Measurements from ENCODE around the gene KIAA1586. TPM values are rescaled to one million over a fixed set of nuclear protein-coding genes. Genes with fewer than 3 reads are reported as not detected.
"Not testable (repeated sequence)": the region's sequence is repeated elsewhere in the genome, so short reads cannot be mapped to it uniquely, and the experiment has no call there.

Gene KIAA1586
- total RNA-seq (2014; rRNA removed; shearing (Covaris generic); ENCODE audit: low replicate concordance), result 3.4 and 12.9 TPM in 2 replicates

GRCh38 chr6:57046332-57047256 is at the start of gene KIAA1586:
KIAA1586 (plus strand) TSS chr6:57046693; CDS start chr6:57046756, 63 bp downstream.
- peak; percentile 89 for DNase-seq
- H3K9me3 ChIP-seq, H3K27me3 ChIP-seq: not testable (repeated sequence)
- H3K4me3 ChIP-seq, result peak within 1 kb of the TSS; percentile 64
- peaks cover 20% of the 10 kb centered on the region for H3K36me3 ChIP-seq

- Histone ChIP-seq H3K27me3 (no peaks in the 10 kb centered on the region), H3K36me3 (no peaks in the 10 kb centered on the region)
Measured at GRCh38 chr6:56999049-56999448, 47.4 kb upstream of the KIAA1586 start.

GRCh38 chr6:56999748-57000147 is 46.7 kb upstream of the KIAA1586 start:
- H3K4me3 ChIP-seq, DNase-seq, H3K9me3 ChIP-seq, H3K36me3 ChIP-seq, H3K27me3 ChIP-seq: not testable (repeated sequence)

More at GRCh38 chr6:56999049-56999448, 47.4 kb upstream of the KIAA1586 start:
- H3K9me3 ChIP-seq, result no peaks in the 10 kb centered on the region
- no peak for DNase-seq
- H3K4me3 ChIP-seq, result no peak overlapping the region

- H3K27me3 ChIP-seq, result no peaks in the 10 kb centered on the region
- H3K36me3 ChIP-seq, result no peaks in the 10 kb centered on the region
Measured at GRCh38 chr6:57002197-57002596, 44.3 kb upstream of the KIAA1586 start.

GRCh38 chr6:57004292-57004691 is 42.2 kb upstream of the KIAA1586 start:
- H3K4me3 ChIP-seq, result no peak overlapping the region
- no peak for DNase-seq
- no peaks in the 10 kb centered on the region for H3K27me3 ChIP-seq
- no peaks in the 10 kb centered on the region for H3K9me3 ChIP-seq
- no peaks in the 10 kb centered on the region for H3K36me3 ChIP-seq

More at GRCh38 chr6:57002197-57002596, 44.3 kb upstream of the KIAA1586 start:
- Histone ChIP-seq H3K4me3 (no peak overlapping the region), H3K9me3 (no peaks in the 10 kb centered on the region)
- no peak for DNase-seq

GRCh38 chr6:57006101-57006500 is 40.4 kb upstream of the KIAA1586 start:
- H3K4me3 ChIP-seq, result no peak overlapping the region

GRCh38 chr6:57008069-57008468 is 38.4 kb upstream of the KIAA1586 start:
- H3K27me3 ChIP-seq, DNase-seq, H3K36me3 ChIP-seq, H3K4me3 ChIP-seq, H3K9me3 ChIP-seq: not testable (repeated sequence)

More at GRCh38 chr6:57006101-57006500, 40.4 kb upstream of the KIAA1586 start:
- H3K9me3 ChIP-seq, result no peaks in the 10 kb centered on the region
- no peak for DNase-seq
- no peaks in the 10 kb centered on the region for H3K27me3 ChIP-seq
- no peaks in the 10 kb centered on the region for H3K36me3 ChIP-seq

GRCh38 chr6:57013521-57013926 is 33.0 kb upstream of the KIAA1586 start:
- H3K4me3 ChIP-seq, result no peak overlapping the region
- peak; percentile 78 for DNase-seq
- H3K9me3 ChIP-seq, result no peaks in the 10 kb centered on the region
- H3K27me3 ChIP-seq, result no peaks in the 10 kb centered on the region
- H3K36me3 ChIP-seq, result no peaks in the 10 kb centered on the region

- no peaks in the 10 kb centered on the region for H3K9me3 ChIP-seq
- no peak overlapping the region for H3K4me3 ChIP-seq
- no peaks in the 10 kb centered on the region for H3K36me3 ChIP-seq
- no peaks in the 10 kb centered on the region for H3K27me3 ChIP-seq
- DNase-seq, result no peak
Measured at GRCh38 chr6:57017069-57017468, 29.4 kb upstream of the KIAA1586 start.

- no peaks in the 10 kb centered on the region for H3K27me3 ChIP-seq
- DNase-seq, result no peak
- no peaks in the 10 kb centered on the region for H3K36me3 ChIP-seq
- H3K4me3 ChIP-seq, result no peak overlapping the region
- H3K9me3 ChIP-seq, result no peaks in the 10 kb centered on the region
Measured at GRCh38 chr6:57017841-57018240, 28.7 kb upstream of the KIAA1586 start.

- DNase-seq, result no peak
- H3K9me3 ChIP-seq, result peaks cover 3% of the 10 kb centered on the region; the same call in 1 of the 2 replicates
- H3K36me3 ChIP-seq, result no peaks in the 10 kb centered on the region
- no peaks in the 10 kb centered on the region for H3K27me3 ChIP-seq
- H3K4me3 ChIP-seq, result no peak overlapping the region
Measured at GRCh38 chr6:57019434-57019833, 27.1 kb upstream of the KIAA1586 start.

GRCh38 chr6:57021086-57021720 is 25.3 kb upstream of the KIAA1586 start:
- no peaks in the 10 kb centered on the region for H3K27me3 ChIP-seq
- no peak for DNase-seq
- peaks cover 3% of the 10 kb centered on the region; the same call in 1 of the 2 replicates for H3K9me3 ChIP-seq
- no peaks in the 10 kb centered on the region for H3K36me3 ChIP-seq
- no peak overlapping the region for H3K4me3 ChIP-seq

- H3K36me3 ChIP-seq, result no peaks in the 10 kb centered on the region
- no peak for DNase-seq
- no peaks in the 10 kb centered on the region for H3K27me3 ChIP-seq
- no peak overlapping the region for H3K4me3 ChIP-seq
- peaks cover 3% of the 10 kb centered on the region; the same call in 1 of the 2 replicates for H3K9me3 ChIP-seq
Measured at GRCh38 chr6:57024321-57024720, 22.2 kb upstream of the KIAA1586 start.

- Histone ChIP-seq H3K4me3 (no peak overlapping the region), H3K27me3 (no peaks in the 10 kb centered on the region), H3K36me3 (no peaks in the 10 kb centered on the region), H3K9me3 (peaks cover 3% of the 10 kb centered on the region; the same call in 1 of the 2 replicates)
- no peak for DNase-seq
Measured at GRCh38 chr6:57024775-57025174, 21.7 kb upstream of the KIAA1586 start.

GRCh38 chr6:57026001-57026400 is 20.5 kb upstream of the KIAA1586 start:
- peaks cover 3% of the 10 kb centered on the region; the same call in 1 of the 2 replicates for H3K9me3 ChIP-seq
- no peaks in the 10 kb centered on the region for H3K27me3 ChIP-seq
- no peak overlapping the region for H3K4me3 ChIP-seq
- H3K36me3 ChIP-seq, result no peaks in the 10 kb centered on the region
- no peak for DNase-seq

- DNase-seq, result no peak
- Histone ChIP-seq H3K36me3 (no peaks in the 10 kb centered on the region), H3K27me3 (no peaks in the 10 kb centered on the region), H3K4me3 (no peak overlapping the region), H3K9me3 (peaks cover 3% of the 10 kb centered on the region; the same call in 1 of the 2 replicates)
Measured at GRCh38 chr6:57027301-57027700, 19.2 kb upstream of the KIAA1586 start.

GRCh38 chr6:57029213-57029612 is 17.3 kb upstream of the KIAA1586 start:
- no peaks in the 10 kb centered on the region for H3K27me3 ChIP-seq
- no peaks in the 10 kb centered on the region; the same call in 1 of the 2 replicates for H3K9me3 ChIP-seq
- no peak overlapping the region for H3K4me3 ChIP-seq
- no peak for DNase-seq
- H3K36me3 ChIP-seq, result no peaks in the 10 kb centered on the region
